Liver (tissue), 9 donors: ENCODE measurements around the gene MSH5. TPM values are rescaled to one million over a fixed set of nuclear protein-coding genes. Genes with fewer than 3 reads are reported as not detected.

ENCODE experiments used
- DNase-seq: peaks from one replicate; pipeline ENCODE4 v3.0.0-alpha.2; 2017; ENCODE audit warnings: low spot score
- H3K27ac ChIP-seq, 2 donors: one replicate each; pipeline ENCODE4 v1.7.0; 2013; ENCODE audit warnings: inconsistent platforms in 2 of 2, low read length in 2 of 2, control low read depth in 1 of 2, low read depth in 1 of 2, mild to moderate bottlenecking in 1 of 2
- H3K27me3 ChIP-seq, 4 donors: one replicate each; pipeline versions ENCODE4 v1.6.1 to v1.7.0; 2013; ENCODE audit warnings: low read length in 3 of 4, inconsistent platforms in 1 of 4, mild to moderate bottlenecking in 1 of 4, moderate library complexity in 1 of 4; ENCODE audit not compliant: control insufficient read depth in 4 of 4, insufficient read depth in 4 of 4
- H3K36me3 ChIP-seq, 4 donors: one replicate each; pipeline versions ENCODE4 v1.6.1 to v1.7.0; 2013; ENCODE audit warnings: low read length in 3 of 4, mild to moderate bottlenecking in 3 of 4, low read depth in 1 of 4, moderate library complexity in 1 of 4; ENCODE audit not compliant: control insufficient read depth in 4 of 4, insufficient read depth in 3 of 4
- H3K4me1 ChIP-seq, 4 donors: one replicate each; pipeline versions ENCODE4 v1.6.1 to v1.7.0; 2013; ENCODE audit warnings: low read length in 3 of 4, mild to moderate bottlenecking in 3 of 4, moderate library complexity in 1 of 4; ENCODE audit not compliant: control insufficient read depth in 4 of 4, insufficient read depth in 4 of 4
- H3K4me3 ChIP-seq, 3 donors: one replicate each; pipeline versions ENCODE4 v1.6.1 to v1.7.0; 2013; ENCODE audit warnings: low read length in 3 of 3, control low read depth in 1 of 3, low read depth in 1 of 3, mild to moderate bottlenecking in 1 of 3
- H3K9ac ChIP-seq, 2 donors: one replicate each; pipeline ENCODE4 v1.7.0; 2013; ENCODE audit warnings: low read length in 2 of 2, mild to moderate bottlenecking in 2 of 2, moderate library complexity in 2 of 2, control low read depth in 1 of 2, low read depth in 1 of 2
- H3K9me3 ChIP-seq, 4 donors: one replicate each; pipeline versions ENCODE4 v1.6.1 to v1.7.0; 2013; ENCODE audit warnings: low read length in 3 of 4; ENCODE audit not compliant: control insufficient read depth in 4 of 4
- EGR1 ChIP-seq, 2 donors: IDR thresholded peaks; 2 replicates each; pipeline ENCODE4 v1.6.1; 2016 to 2018; ENCODE audit warnings: antibody characterized with exemption in 2 of 2, low read depth in 2 of 2
- FOXA1 ChIP-seq: IDR thresholded peaks from 2 replicates; pipeline ENCODE4 v1.6.1; 2016; ENCODE audit warnings: antibody characterized with exemption
- FOXA2 ChIP-seq: IDR thresholded peaks from 2 replicates; pipeline ENCODE4 v1.6.1; 2016; ENCODE audit warnings: antibody characterized with exemption
- GABPA ChIP-seq, 2 donors: IDR thresholded peaks in 1 of 2; conservative IDR thresholded peaks in 1 of 2; 2 replicates each; pipeline ENCODE4 v1.6.1; 2016; ENCODE audit warnings: antibody characterized with exemption in 2 of 2, mild to moderate bottlenecking in 1 of 2, moderate library complexity in 1 of 2
- HNF4A ChIP-seq, 2 donors: conservative IDR thresholded peaks; 2 replicates each; pipeline ENCODE4 v1.6.1; 2016; ENCODE audit warnings: antibody characterized with exemption in 2 of 2, mild to moderate bottlenecking in 2 of 2
- HNF4G ChIP-seq: IDR thresholded peaks from 2 replicates; pipeline ENCODE4 v1.6.1; 2016; ENCODE audit warnings: antibody characterized with exemption
- JUND ChIP-seq, 2 donors: IDR thresholded peaks; 2 replicates each; pipeline ENCODE4 v1.6.1; 2016; ENCODE audit warnings: antibody characterized with exemption in 2 of 2
- NR2F2 ChIP-seq: IDR thresholded peaks from 2 replicates; pipeline ENCODE4 v1.6.1; 2016; ENCODE audit warnings: antibody characterized with exemption
- RAD21 ChIP-seq, 2 donors: IDR thresholded peaks; 2 replicates each; pipeline ENCODE4 v1.6.1; 2016; ENCODE audit warnings: antibody characterized with exemption in 2 of 2, mild to moderate bottlenecking in 2 of 2
- RXRA ChIP-seq, 2 donors: IDR thresholded peaks; 2 replicates each; pipeline ENCODE4 v1.6.1; 2017 to 2018; ENCODE audit warnings: antibody characterized with exemption in 2 of 2, mild to moderate bottlenecking in 1 of 2
- SP1 ChIP-seq: IDR thresholded peaks from 2 replicates; pipeline ENCODE4 v1.6.1; 2018; ENCODE audit warnings: antibody characterized with exemption, mild to moderate bottlenecking
- TAF1 ChIP-seq: conservative IDR thresholded peaks from 2 replicates; pipeline ENCODE4 v1.6.1; 2016; ENCODE audit warnings: antibody characterized with exemption, mild to moderate bottlenecking
- YY1 ChIP-seq: IDR thresholded peaks from 2 replicates; pipeline ENCODE4 v1.6.1; 2016; ENCODE audit warnings: antibody characterized with exemption, mild to moderate bottlenecking
- WGBS: extraction: QIAGEN DNeasy Blood & Tissue Kit; methylation state at CpG from one replicate; pipeline ENCODE4 v1.1.7; 2013; 5-methylcytosine and 5-hydroxymethylcytosine counted together
- polyA plus RNA-seq, 2 donors: library from polyadenylated mRNA; stranded (reverse) in 1 of 2; unstranded in 1 of 2; fragments of 200-250 nt in 1 of 2; fragments of >200 nt in 1 of 2; fragmentation: Nextera tagmentation in 1 of 2; extraction: Ambion mirVana in 1 of 2; gene quantifications; one replicate each; pipeline versions ENCODE4 v1.2.1 to v1.2.3, GENCODE V29; 2013 to 2015
- total RNA-seq, 2 donors: library from RNA; depleted of rRNA; stranded (reverse); fragments of >200 nt; gene quantifications; one replicate each; pipeline ENCODE4 v1.2.3, GENCODE V29; 2014
- TF ChIP-seq, protein P1 (sequence below): IDR thresholded peaks from 2 replicates; pipeline ENCODE4 v1.6.1; 2016; ENCODE audit warnings: antibody characterized with exemption
- TF ChIP-seq, protein P2 (sequence below): IDR thresholded peaks from 2 replicates; pipeline ENCODE4 v1.6.1; 2016; ENCODE audit warnings: antibody characterized with exemption
- TF ChIP-seq, protein P3 (sequence below): IDR thresholded peaks from 2 replicates; pipeline ENCODE4 v1.6.1; 2016; ENCODE audit warnings: antibody characterized with exemption
- TF ChIP-seq, protein P4 (sequence below): fragments of 150-350 bp; IDR thresholded peaks from 2 replicates; pipeline ENCODE4 v1.5.1; 2017; ENCODE audit warnings: improper control_type of control experiment, low read depth, low read length; ENCODE audit not compliant: missing input control
- TF ChIP-seq, protein P5 (sequence below): IDR thresholded peaks from 2 replicates; pipeline ENCODE4 v1.6.1; 2016; ENCODE audit warnings: antibody characterized with exemption, mild to moderate bottlenecking
- donor health status: healthy.
- donor health status: healthy.
- donor health status: healthy.
- donor health status: healthy.
- donor health status: healthy.

MSH5 gene
- total and polyA plus RNA-seq, 4 donors: 1.2 to 6.4 (median 4.0) TPM

DNA sequence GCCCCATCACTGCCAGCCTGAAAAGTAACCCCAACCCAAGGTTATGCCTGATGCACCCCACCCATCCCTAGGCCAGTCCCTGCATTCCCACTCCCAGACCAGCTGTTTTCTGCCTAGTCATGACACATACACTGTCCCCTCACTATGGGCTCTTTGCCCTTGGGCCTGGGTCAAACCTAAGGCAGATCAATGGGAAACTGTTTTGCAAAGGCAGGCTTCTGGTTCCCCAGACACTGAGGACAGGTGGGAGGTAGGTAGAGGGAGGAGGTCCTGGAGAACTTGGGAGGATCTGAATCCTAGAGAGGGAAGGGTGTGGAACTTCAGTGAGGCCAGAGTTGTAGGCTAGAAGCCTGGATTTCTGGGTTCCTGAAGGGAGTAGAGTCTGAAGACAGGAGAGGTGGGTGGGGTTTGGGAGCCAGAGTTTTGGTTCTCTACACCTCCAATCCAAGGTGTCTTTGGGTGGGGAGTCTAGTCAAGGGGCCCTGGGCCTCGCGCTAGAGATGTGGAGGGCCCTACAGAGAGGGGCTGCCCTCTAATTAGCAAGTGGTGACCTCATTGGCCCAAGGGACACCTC is 5.5 kb upstream of the MSH5 start:
- DNase-seq: no peak
- H3K9ac ChIP-seq: peak overlapping the region; percentile 46 to 87

DNA sequence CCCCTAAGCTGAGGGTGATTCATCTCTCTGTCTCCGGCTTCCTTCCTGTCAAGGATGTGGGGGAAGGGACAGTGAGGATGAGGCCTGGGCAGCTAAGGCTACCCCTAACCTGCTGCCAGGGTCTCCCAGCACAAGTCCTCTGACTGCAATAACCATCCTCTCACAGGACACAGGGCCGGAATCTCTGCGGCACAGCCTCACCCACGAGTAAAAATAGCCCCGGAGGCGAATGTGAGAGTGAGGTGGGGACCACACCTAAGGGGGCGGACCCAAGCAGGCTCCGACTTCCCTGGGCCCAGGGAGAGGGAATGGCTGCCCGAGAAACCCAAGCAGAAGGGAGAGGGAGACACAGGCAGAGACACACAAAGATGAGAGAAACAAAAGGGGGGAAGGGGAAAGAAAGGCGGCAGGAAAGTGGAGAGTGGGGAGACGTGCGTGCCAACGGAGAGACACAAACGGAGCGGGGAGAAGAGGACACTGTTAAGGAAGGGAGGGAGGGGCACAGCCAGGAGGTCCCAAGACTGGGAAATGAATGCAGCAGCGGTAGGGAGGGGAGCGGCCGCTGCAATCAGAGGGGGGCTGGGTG is 4.9 kb upstream of the MSH5 start:
- Histone ChIP-seq H3K36me3 (peaks cover 4 to 25% (median 20%) of the 10 kb centered on the region in 4 donors), H3K27ac (peak overlapping the region; percentile 90 to 96), H3K27me3 (no peaks in the 10 kb centered on the region), H3K9ac (peak overlapping the region; percentile 87 to 98), H3K4me3 (peak overlapping the region; percentile 53 to 84 (median 80)), H3K4me1 (peaks cover 17 to 58% (median 43%) of the 10 kb centered on the region in 4 donors), H3K9me3 (no peaks in the 10 kb centered on the region)
- WGBS: 38% methylated on average over 18 of the region's 18 CpGs
- peak; percentile 52 for DNase-seq
- peak in 1 of 2 donors; percentile 5 for TF ChIP-seq JUND (IDR thresholded peaks at IDR 0.05)
- no peak for TF ChIP-seq GABPA (IDR thresholded peaks at IDR 0.05 in 1 of 2, conservative IDR thresholded peaks at IDR 0.05 in 1 of 2)
- no peak for TF ChIP-seq NR2F2

More for the DNA sequence above, 5.5 kb upstream of the MSH5 start:
- H3K9me3 ChIP-seq: no peaks in the 10 kb centered on the region
- WGBS: 53% methylated on average over 2 of the region's 2 CpGs
- peaks cover 17 to 56% (median 42%) of the 10 kb centered on the region in 4 donors for H3K4me1 ChIP-seq
- TF ChIP-seq YY1 (no peak), JUND (IDR thresholded peaks at IDR 0.05) (peak; percentile 49 to 65)
- no peaks in the 10 kb centered on the region for H3K27me3 ChIP-seq
- peak overlapping the region; percentile 90 to 96 for H3K27ac ChIP-seq
- H3K36me3 ChIP-seq: peaks cover 4 to 25% (median 20%) of the 10 kb centered on the region in 4 donors
- peak overlapping the region in 2 of 3 donors; percentile 53 to 84 for H3K4me3 ChIP-seq

DNA sequence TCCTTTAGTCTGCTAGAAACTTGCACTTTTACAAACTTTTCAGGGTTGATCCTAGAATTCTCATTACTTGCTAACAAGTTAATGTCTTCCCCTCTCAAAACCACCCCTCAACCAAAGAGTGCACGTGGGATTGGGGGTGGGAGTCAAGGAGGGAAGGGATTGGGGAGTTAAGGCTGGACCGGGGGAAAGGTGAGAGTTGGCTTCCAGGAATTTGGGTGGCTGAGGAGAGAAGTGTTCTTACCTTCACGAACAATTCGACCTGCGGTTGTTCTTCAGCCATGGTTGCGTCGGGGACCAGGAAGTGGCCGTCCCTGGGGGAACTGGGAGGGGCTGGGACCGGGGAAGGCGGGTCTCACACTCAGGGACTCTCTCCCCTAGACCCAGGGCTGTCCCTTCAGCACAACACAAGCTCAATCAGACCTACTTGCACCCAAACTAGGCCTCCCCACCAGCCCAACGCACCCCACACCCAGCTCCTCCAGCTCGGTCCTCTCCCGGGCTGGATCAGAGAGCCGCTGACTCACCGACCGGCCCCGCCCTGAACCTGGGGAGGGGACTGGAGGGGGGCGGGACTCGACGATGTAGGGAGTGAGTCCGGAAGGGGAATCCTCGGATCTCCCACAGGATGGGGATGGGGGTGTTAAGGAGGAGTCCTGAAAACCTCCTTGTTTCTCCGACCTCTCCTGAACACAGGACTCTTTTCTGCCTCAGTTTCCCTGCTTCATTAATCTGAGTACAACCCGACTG is 3.6 kb upstream of the MSH5 start, which contains the start of gene CLIC1:
Gene CLIC1 (minus strand): TSS at position 510 of the 747 bp plus-strand sequence. CDS start 230 bp downstream, at position 280.
- H3K4me1 ChIP-seq: peaks cover 22 to 64% (median 48%) of the 10 kb centered on the region in 4 donors
- no peaks in the 10 kb centered on the region for H3K27me3 ChIP-seq
- no peak for TF ChIP-seq FOXA2
- TF ChIP-seq YY1: peak; percentile 72
- TF ChIP-seq RXRA (IDR thresholded peaks at IDR 0.05): peak in 1 of 2 donors; percentile 21
- TF ChIP-seq, protein P1, sequence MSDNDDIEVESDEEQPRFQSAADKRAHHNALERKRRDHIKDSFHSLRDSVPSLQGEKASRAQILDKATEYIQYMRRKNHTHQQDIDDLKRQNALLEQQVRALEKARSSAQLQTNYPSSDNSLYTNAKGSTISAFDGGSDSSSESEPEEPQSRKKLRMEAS: peak; percentile 23
- TF ChIP-seq, protein P2, sequence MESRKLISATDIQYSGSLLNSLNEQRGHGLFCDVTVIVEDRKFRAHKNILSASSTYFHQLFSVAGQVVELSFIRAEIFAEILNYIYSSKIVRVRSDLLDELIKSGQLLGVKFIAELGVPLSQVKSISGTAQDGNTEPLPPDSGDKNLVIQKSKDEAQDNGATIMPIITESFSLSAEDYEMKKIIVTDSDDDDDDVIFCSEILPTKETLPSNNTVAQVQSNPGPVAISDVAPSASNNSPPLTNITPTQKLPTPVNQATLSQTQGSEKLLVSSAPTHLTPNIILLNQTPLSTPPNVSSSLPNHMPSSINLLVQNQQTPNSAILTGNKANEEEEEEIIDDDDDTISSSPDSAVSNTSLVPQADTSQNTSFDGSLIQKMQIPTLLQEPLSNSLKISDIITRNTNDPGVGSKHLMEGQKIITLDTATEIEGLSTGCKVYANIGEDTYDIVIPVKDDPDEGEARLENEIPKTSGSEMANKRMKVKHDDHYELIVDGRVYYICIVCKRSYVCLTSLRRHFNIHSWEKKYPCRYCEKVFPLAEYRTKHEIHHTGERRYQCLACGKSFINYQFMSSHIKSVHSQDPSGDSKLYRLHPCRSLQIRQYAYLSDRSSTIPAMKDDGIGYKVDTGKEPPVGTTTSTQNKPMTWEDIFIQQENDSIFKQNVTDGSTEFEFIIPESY: no peak
- TF ChIP-seq, protein P3, sequence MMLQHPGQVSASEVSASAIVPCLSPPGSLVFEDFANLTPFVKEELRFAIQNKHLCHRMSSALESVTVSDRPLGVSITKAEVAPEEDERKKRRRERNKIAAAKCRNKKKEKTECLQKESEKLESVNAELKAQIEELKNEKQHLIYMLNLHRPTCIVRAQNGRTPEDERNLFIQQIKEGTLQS: peak; percentile 70
- peak; percentile 81 to 88 for TF ChIP-seq JUND (IDR thresholded peaks at IDR 0.05)
- TF ChIP-seq RAD21 (IDR thresholded peaks at IDR 0.05): no peak
- TF ChIP-seq HNF4G: no peak
- TF ChIP-seq HNF4A (conservative IDR thresholded peaks at IDR 0.05): peak; percentile 6
- TF ChIP-seq FOXA1: no peak
- peak; percentile 29 for TF ChIP-seq SP1
- no peak for TF ChIP-seq GABPA (IDR thresholded peaks at IDR 0.05 in 1 of 2, conservative IDR thresholded peaks at IDR 0.05 in 1 of 2)
- TF ChIP-seq EGR1 (IDR thresholded peaks at IDR 0.05; ENCODE audit: low read depth in 2 of 2): no peak
- TF ChIP-seq TAF1: no peak
- TF ChIP-seq, protein P4, sequence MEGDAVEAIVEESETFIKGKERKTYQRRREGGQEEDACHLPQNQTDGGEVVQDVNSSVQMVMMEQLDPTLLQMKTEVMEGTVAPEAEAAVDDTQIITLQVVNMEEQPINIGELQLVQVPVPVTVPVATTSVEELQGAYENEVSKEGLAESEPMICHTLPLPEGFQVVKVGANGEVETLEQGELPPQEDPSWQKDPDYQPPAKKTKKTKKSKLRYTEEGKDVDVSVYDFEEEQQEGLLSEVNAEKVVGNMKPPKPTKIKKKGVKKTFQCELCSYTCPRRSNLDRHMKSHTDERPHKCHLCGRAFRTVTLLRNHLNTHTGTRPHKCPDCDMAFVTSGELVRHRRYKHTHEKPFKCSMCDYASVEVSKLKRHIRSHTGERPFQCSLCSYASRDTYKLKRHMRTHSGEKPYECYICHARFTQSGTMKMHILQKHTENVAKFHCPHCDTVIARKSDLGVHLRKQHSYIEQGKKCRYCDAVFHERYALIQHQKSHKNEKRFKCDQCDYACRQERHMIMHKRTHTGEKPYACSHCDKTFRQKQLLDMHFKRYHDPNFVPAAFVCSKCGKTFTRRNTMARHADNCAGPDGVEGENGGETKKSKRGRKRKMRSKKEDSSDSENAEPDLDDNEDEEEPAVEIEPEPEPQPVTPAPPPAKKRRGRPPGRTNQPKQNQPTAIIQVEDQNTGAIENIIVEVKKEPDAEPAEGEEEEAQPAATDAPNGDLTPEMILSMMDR: no peak
- TF ChIP-seq, protein P5, sequence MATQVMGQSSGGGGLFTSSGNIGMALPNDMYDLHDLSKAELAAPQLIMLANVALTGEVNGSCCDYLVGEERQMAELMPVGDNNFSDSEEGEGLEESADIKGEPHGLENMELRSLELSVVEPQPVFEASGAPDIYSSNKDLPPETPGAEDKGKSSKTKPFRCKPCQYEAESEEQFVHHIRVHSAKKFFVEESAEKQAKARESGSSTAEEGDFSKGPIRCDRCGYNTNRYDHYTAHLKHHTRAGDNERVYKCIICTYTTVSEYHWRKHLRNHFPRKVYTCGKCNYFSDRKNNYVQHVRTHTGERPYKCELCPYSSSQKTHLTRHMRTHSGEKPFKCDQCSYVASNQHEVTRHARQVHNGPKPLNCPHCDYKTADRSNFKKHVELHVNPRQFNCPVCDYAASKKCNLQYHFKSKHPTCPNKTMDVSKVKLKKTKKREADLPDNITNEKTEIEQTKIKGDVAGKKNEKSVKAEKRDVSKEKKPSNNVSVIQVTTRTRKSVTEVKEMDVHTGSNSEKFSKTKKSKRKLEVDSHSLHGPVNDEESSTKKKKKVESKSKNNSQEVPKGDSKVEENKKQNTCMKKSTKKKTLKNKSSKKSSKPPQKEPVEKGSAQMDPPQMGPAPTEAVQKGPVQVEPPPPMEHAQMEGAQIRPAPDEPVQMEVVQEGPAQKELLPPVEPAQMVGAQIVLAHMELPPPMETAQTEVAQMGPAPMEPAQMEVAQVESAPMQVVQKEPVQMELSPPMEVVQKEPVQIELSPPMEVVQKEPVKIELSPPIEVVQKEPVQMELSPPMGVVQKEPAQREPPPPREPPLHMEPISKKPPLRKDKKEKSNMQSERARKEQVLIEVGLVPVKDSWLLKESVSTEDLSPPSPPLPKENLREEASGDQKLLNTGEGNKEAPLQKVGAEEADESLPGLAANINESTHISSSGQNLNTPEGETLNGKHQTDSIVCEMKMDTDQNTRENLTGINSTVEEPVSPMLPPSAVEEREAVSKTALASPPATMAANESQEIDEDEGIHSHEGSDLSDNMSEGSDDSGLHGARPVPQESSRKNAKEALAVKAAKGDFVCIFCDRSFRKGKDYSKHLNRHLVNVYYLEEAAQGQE: peak; percentile 75
- TF ChIP-seq NR2F2: no peak
- peaks cover 4 to 21% (median 19%) of the 10 kb centered on the region in 4 donors for H3K36me3 ChIP-seq
- peak within 1 kb of the TSS; percentile 53 to 84 (median 80) for H3K4me3 ChIP-seq
- peak within 1 kb of the TSS; percentile 90 to 96 for H3K27ac ChIP-seq
- no peaks in the 10 kb centered on the region for H3K9me3 ChIP-seq
- WGBS: under 1% methylated on average over 24 of the region's 24 CpGs
- DNase-seq: peak; percentile 83
- H3K9ac ChIP-seq: peak within 1 kb of the TSS; percentile 82 to 98
